HG02571 (cell line): Measurements from ENCODE around the gene PAX7.

Source experiments
- ATAC-seq: cut with Tn5 transposase; IDR thresholded peaks from one replicate; pipeline ENCODE4 v1.9.1; 2021; ENCODE audit warnings: mild to moderate bottlenecking, moderate library complexity; ENCODE audit not compliant: unreplicated experiment

The PAX7 gene

DNA sequence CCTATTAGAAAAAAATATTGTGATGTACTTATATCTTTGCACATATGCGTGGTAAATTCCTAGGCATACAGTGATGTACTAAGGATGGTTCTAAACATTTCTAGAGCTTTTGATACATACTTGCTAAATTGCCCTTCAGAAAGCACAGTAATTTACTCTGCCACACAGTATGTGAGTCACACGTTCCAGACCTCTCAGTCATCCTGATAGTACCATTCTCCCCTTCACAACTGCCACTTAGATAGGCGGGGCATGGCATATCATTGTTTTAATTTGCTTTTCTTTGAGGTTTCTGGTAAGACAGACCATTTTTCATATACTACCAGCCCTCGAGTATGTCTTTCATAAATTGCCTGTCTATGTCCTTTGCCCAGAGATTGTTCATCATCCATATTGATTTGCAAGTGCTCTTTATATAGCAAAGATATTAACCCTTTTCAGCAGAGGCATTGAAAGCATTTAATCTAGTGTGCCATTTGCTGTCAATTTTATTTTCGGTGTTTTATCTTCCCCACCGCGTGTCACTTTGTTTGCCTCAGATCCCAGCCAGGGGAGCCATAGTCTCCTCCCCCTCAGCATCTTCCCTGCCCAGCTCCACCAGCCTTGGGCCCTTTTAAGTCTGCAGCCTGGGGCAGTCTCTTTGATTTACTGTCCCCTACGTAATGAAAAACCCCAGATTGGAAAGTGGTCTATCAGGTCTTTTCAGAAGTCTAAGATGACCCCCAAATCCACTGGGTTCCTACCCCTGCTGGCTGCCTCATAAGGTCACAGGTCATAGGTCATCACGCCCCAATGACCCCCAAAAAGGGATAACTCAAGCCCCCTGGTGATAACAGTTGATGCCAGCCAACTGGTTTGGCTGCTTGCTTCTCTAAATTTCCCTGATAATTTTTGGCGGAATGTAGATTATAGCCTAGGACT lies 11.8 kb upstream of the PAX7 start:
- no peak for ATAC-seq

GRCh38 chr1:18619467-18619835 lies 11.2 kb upstream of the PAX7 start:
- no peak for ATAC-seq

DNA sequence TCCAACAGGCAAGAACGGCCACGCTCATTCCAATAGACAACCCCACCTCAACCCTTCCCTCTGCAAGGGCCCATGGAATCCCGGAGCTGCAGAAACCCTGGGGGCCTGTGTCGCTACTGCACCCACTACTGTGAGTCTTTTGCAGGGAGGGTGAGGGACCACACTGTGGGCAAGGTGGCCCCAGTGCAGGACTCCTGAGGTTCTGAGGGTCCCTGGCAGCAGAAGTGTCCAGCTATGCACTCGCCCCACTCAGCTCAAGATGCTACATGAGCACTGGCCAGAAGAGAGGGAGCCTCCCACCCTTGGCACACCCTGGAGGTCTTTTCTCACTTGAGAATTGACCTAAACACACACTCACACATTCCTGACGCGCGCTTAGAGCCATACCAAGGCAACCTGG lies 2.1 kb upstream of the PAX7 start:
- ATAC-seq = no peak

GRCh38 chr1:18629659-18630510 lies 761 bp upstream of the PAX7 start:
- ATAC-seq = no peak

DNA sequence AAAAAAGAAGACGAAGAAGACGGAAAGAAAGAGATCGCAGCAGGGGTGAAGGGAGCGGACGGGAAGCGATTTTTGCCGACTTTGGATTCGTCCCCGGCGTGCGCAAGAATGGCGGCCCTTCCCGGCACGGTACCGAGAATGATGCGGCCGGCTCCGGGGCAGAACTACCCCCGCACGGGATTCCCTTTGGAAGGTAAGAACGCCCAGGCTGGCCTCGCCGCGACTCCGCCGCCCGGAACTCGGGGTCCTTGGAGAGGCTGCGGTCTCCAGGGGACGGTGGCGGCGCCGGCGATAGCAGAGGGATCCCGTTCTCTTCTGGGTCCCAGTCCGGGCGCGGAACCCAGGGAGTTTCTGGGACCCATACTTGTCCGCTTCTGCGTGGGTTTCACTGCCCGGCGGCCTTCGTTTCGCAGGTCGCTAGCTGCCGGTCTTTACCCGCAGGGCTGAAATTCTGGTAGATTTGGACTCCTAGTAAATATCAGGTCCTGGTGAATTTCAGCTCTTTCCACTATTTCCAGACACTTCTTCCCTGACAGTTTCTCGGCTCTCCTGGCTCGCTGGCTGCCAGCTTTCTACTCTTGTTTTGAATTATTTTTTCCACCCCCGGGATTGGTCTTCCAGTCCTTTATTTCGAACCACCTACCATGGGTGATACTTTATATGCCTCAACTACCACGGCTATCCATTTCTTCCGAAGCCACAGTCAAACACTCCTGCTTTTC lies 1.0 kb downstream of the PAX7 start:
- ATAC-seq = no peak

GRCh38 chr1:18632218-18632588 lies 1.6 kb downstream of the PAX7 start:
- no peak for ATAC-seq

- ATAC-seq = no peak
These were observed 2.3 kb downstream of the PAX7 start for GRCh38 chr1:18632783-18633421.

- no peak for ATAC-seq
These were observed 2.9 kb downstream of the PAX7 start for GRCh38 chr1:18633422-18634155.

DNA sequence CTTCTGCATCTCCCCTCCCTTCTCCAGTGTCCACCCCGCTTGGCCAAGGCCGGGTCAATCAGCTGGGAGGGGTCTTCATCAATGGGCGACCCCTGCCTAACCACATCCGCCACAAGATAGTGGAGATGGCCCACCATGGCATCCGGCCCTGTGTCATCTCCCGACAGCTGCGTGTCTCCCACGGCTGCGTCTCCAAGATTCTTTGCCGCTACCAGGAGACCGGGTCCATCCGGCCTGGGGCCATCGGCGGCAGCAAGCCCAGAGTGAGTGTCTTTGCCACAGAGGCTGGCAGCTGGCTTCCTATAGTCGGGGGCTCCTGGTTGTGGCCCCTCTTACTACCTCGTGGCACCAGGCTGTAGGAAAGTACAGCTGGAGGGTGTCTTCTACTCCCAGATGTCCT lies 3.6 kb downstream of the PAX7 start:
- no peak for ATAC-seq

DNA sequence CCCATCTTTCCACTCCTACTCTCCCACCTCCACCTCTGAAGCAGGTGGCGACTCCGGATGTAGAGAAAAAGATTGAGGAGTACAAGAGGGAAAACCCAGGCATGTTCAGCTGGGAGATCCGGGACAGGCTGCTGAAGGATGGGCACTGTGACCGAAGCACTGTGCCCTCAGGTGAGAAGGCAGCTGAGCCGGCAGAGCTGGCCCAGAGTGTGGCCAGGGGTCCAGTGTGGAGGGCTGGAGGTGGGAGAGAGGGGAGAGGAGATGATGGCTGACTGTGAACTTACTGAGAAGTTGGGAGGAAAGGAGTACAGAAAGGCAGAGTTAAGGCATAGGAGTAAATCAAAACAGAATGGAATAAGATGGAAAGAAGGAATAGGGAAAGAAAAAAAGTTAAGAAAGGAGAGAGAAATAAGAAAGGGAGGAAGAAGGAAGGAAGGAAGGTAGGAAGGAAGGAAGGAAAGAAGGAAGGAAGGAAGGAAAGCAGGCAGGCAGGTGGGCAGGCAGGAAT lies 4.5 kb downstream of the PAX7 start:
- no peak for ATAC-seq

GRCh38 chr1:18635891-18636595 lies 5.4 kb downstream of the PAX7 start:
- ATAC-seq = no peak

DNA sequence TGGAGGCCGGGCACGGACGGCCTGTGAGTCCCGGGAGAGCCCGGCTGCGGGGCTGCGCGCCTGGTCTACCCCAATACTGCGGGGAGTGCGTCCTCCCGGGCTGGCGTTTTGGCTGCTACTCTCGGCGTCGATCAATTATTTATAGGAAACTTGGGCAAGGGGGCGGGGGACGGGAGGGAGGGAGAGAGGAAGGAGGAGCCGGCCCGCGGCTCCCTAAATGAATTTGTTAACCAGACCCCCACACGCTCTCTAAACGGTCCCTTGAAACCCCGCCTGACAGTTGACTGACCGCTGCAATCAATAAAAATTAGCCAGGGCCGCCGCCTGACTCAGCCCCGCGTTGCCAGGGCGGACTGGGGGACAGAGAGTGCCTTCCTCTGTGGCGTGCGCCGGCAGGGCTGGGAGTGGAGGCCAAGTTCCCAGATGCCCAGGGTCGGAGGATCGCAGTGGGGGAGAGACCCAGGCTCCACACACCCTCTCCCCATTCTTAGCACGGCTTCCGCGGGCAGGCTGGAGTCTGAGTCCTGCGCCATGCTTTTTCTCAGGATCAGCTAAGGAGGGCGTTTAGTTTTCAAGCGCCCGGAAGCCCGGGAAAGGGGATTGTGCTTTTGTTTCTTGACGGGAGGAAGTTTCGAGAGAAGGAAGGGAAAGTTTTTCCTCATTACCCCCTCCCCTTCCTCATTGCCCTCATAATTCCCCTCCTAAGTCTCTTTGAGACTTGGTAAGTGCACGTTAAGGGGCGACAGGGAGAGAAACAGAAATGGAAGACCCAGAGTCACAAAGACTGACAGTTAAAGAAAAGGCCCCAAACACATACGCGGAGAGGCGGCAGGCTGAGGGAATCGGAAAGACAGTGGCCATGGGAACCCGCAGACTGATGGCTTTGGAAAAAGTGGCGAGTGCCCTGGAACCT lies 6.2 kb downstream of the PAX7 start:
- no peak for ATAC-seq

DNA sequence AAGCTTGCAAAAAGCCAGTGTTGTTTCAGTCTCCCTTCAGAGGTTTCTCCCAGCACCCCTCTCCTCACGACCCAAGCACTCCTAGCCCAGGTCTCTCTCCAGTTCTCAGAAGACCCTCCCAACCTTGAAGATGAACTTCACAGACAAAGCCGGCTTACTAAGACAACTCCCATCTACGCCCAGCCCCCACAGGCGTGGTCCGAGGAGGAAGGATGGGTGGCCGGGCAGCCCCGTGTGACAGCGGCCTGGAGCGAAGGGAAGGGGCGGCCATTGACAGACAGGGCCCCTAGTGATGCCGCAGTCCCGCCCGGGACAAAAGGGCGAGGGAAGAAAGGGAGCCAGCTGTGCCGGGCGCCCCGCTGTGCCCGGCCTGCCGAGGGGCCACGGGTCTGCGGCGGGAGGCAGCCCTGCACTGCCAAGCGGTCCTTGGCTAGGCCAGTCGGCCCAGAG lies 6.9 kb downstream of the PAX7 start:
- no peak for ATAC-seq

- ATAC-seq = no peak
These were observed 7.6 kb downstream of the PAX7 start for GRCh38 chr1:18637962-18638834.

DNA sequence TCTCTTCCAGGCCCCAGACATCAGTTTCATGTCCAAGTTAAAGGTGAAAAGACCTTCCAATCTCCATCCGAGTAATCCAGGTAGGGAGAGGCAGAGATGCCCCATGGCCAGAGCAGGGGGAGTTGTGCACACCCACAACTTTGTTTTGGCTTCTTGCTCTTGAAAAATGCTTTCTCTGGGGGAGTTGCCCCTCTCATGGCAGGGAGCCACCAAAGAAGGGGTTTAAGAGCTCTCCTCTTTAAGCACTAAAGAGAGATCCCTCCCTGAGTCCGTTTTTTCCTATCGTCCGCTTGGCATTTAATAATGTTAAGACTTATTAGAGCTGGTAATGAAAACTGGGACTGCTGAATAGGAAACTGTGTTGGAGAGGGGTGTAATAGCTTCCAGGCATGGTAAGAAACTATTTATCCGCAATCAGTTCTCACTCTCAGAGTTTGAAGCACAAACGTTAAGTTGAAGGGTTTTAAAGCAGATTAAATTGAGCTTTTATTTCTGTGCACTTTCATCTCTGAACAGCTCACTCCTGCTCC lies 8.3 kb downstream of the PAX7 start:
- no peak for ATAC-seq

GRCh38 chr1:18639368-18640055 lies 8.9 kb downstream of the PAX7 start:
- ATAC-seq = no peak
